ENCODE data around the gene ADAMTS6.

- no peak for TF ChIP-seq FOXM1 (IDR thresholded peaks at IDR 0.05; ENCODE audit: borderline replicate concordance)
- TF ChIP-seq SUZ12 (IDR thresholded peaks at IDR 0.05), result no peak
- no peak for TF ChIP-seq BHLHE40 (IDR thresholded peaks at IDR 0.05; ENCODE audit: borderline replicate concordance)
- no peak for TF ChIP-seq CTBP1 (IDR thresholded peaks at IDR 0.05; ENCODE audit: borderline replicate concordance)
- TF ChIP-seq ELF4 (IDR thresholded peaks at IDR 0.05), result no peak
Observed at GRCh38 chr5:65481635-65482295, at the start of gene ADAMTS6.
